Measurements from ENCODE around the gene OR8S1. TPM values are rescaled to one million over a fixed set of nuclear protein-coding genes. Genes with fewer than 3 reads are reported as not detected.

Gene OR8S1
- total RNA-seq, 4 donors from 2014 or later, result not detected

DNA sequence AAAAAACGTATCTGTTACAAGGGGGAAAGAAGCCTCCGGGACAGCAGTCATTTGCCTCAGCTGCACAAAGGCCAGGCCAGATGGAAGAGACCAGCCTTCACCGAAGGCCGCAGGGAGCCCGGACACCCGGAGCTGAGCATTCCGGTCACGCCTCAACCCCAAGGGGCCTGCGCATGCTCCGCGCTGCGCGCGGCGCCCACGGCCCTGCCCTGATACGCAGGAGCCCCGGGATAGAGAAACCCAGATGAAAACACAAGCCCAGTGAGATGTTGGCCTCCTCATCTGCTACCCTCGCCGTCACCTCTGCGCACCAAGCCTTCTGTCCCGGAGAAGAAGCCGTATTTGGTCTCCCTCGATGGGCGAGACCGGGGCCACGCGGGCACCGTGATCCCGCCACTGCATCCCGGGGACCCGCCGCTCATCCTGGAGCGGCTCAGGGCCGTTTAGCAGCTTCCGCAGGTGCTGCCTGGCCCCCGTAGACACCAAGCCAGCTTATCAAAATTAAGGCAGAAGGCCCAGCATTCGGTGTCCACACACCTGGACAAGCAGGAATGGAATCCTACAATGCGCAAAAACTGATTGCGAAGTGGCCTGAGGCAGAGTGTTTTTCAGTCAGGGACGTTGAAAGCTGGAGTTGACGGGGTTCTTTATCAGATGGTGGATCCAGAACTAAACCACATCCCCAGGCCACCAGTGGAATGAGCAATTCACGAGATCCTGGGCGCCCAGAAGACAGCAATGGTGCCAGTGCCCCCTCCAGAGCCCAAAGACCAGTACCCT is 2.6 kb downstream of the OR8S1 start:
- Histone ChIP-seq H3K36me3 (no peaks in the 10 kb centered on the region), H3K27me3 (peaks cover 3% of the 10 kb centered on the region), H3K27ac (no peak overlapping the region), H3K4me3 (no peak overlapping the region), H3K4me1 (no peaks in the 10 kb centered on the region), H3K9me3 (no peaks in the 10 kb centered on the region)
- intact Hi-C loops (cut with DNase I; ENCODE audit: low total_unique reads), result no loop called here
- TF ChIP-seq POLR2AphosphoS5 (IDR thresholded peaks at IDR 0.05) (no peak), POLR2A (IDR thresholded peaks at IDR 0.05) (no peak), EP300 (IDR thresholded peaks at IDR 0.05; ENCODE audit: low read depth) (no peak)
- TF ChIP-seq, protein P1, sequence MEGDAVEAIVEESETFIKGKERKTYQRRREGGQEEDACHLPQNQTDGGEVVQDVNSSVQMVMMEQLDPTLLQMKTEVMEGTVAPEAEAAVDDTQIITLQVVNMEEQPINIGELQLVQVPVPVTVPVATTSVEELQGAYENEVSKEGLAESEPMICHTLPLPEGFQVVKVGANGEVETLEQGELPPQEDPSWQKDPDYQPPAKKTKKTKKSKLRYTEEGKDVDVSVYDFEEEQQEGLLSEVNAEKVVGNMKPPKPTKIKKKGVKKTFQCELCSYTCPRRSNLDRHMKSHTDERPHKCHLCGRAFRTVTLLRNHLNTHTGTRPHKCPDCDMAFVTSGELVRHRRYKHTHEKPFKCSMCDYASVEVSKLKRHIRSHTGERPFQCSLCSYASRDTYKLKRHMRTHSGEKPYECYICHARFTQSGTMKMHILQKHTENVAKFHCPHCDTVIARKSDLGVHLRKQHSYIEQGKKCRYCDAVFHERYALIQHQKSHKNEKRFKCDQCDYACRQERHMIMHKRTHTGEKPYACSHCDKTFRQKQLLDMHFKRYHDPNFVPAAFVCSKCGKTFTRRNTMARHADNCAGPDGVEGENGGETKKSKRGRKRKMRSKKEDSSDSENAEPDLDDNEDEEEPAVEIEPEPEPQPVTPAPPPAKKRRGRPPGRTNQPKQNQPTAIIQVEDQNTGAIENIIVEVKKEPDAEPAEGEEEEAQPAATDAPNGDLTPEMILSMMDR (IDR thresholded peaks at IDR 0.05), result no peak
- 68 to 94% methylated on average over 5 to 44 of the region's 44 CpGs for WGBS, 2 donors (ENCODE audit: low coverage in 1 of 2)
- in situ Hi-C loops (cut with MboI; ENCODE audit: low pct_ligation_motif_present in 1 of 4, low pct_unique_long_range_greater_than_20kb in 1 of 4, low sequenced_read_pairs in 3 of 4), result no loop called here
- no peak for DNase-seq

DNA sequence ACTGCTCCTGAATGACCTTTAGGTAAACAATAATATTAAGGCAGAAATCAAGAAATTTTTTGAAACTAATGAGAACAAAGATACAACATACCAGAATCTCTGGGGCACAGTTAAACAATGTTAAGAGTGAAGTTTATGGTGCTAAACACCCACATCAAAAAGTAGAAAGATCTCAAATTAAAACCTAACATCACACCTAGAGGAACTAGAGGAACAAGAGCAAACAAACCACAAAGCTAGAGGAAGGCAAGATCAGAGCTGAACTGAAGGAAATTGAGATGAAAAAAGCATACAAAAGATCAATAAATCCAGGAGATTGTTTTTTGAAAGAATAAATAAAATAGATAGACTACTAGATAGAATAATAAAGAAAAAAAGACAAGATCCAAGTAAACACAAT is 7.2 kb downstream of the OR8S1 start:
- no peak overlapping the region for H3K4me3 ChIP-seq
- intact Hi-C loops (cut with DNase I; ENCODE audit: low total_unique reads), result no loop called here
- no peaks in the 10 kb centered on the region for H3K4me1 ChIP-seq
- TF ChIP-seq POLR2AphosphoS5 (IDR thresholded peaks at IDR 0.05), result no peak
- TF ChIP-seq POLR2A (IDR thresholded peaks at IDR 0.05), result no peak
- TF ChIP-seq, protein P1 (IDR thresholded peaks at IDR 0.05), result no peak
- no peak for TF ChIP-seq EP300 (IDR thresholded peaks at IDR 0.05; ENCODE audit: low read depth)
- no peak overlapping the region for H3K27ac ChIP-seq
- in situ Hi-C loops (cut with MboI; ENCODE audit: low pct_ligation_motif_present in 1 of 4, low pct_unique_long_range_greater_than_20kb in 1 of 4, low sequenced_read_pairs in 3 of 4), result no loop called here
- H3K27me3 ChIP-seq, result peaks cover 3% of the 10 kb centered on the region
- DNase-seq, result no peak
- no peaks in the 10 kb centered on the region for H3K36me3 ChIP-seq
- H3K9me3 ChIP-seq, result peaks cover 0 to 3% of the 10 kb centered on the region in 2 donors

DNA sequence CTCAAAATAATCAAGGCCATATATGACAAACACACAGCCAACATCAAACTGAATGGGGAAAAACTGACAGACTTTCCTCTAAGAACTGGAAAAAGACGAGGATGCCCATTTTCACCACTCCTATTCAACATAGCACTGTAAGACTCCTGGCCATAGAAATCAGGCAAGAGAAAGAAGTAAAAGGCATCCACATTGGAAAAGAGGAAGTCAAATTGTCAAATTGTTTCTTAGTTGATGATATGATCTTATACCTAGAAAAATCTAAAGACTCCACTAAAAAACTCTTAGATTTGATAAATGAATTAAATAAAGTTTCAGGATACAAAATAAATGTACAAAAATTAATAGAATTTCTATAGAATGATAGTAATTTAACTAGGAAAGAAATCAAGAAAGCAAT is 11.2 kb downstream of the OR8S1 start:
- WGBS, 2 donors (ENCODE audit: low coverage in 1 of 2), result 63 to 76% methylated on average over 1 of the region's 1 CpG

DNA sequence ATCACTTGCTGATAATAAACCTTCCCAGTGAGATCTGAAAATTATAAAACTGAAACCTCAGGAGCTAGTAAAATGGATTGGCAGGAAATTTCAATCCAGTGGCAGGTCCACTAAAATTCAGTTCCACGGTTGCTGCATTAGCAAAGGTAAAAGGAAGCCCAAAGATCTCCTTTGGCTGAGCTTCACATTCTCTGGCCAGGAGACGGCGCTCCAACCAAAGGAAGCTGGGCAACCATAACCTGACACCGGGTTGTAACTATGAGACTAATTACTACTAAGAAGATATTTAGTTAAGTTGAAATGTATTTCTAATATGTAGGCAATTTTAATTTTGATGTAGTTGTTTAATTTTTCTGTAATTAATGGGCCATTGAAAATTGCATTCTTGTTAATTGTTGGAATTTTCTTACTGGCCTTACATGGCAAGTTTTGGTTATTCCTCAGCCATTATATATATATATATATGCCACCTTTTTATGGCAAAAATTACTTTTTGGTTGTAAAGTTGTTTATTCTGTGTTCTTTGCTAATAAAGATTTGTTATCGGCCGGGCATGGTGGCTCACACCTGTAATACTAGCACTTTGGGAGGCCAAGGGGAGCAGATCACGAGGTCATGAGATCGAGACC is 17.0 kb downstream of the OR8S1 start:
- H3K27ac ChIP-seq, result no peak overlapping the region
- TF ChIP-seq POLR2A (IDR thresholded peaks at IDR 0.05) (no peak), POLR2AphosphoS5 (IDR thresholded peaks at IDR 0.05) (no peak), EP300 (IDR thresholded peaks at IDR 0.05; ENCODE audit: low read depth) (no peak)
- TF ChIP-seq, protein P1 (IDR thresholded peaks at IDR 0.05), result peak; percentile 19 to 55 (median 36)
- H3K4me3 ChIP-seq, result no peak overlapping the region
- no peaks in the 10 kb centered on the region for H3K27me3 ChIP-seq
- in situ Hi-C loops (cut with MboI; ENCODE audit: low pct_ligation_motif_present in 1 of 4, low pct_unique_long_range_greater_than_20kb in 1 of 4, low sequenced_read_pairs in 3 of 4) (no loop called here), intact Hi-C loops (cut with DNase I; ENCODE audit: low total_unique reads) (no loop called here)
- H3K36me3 ChIP-seq, result no peaks in the 10 kb centered on the region
- no peaks in the 10 kb centered on the region for H3K4me1 ChIP-seq
- no peaks in the 10 kb centered on the region for H3K9me3 ChIP-seq
- 17 to 50% methylated on average over 5 to 8 of the region's 8 CpGs for WGBS, 2 donors (ENCODE audit: low coverage in 1 of 2)
- peak; percentile 53 for DNase-seq

More for the DNA sequence above, 11.2 kb downstream of the OR8S1 start:
- H3K36me3 ChIP-seq, result no peaks in the 10 kb centered on the region
- no peak for DNase-seq
- in situ Hi-C loops (cut with MboI; ENCODE audit: low pct_ligation_motif_present in 1 of 4, low pct_unique_long_range_greater_than_20kb in 1 of 4, low sequenced_read_pairs in 3 of 4) (no loop called here), intact Hi-C loops (cut with DNase I; ENCODE audit: low total_unique reads) (no loop called here)
- no peak overlapping the region for H3K4me3 ChIP-seq
- TF ChIP-seq, protein P1 (IDR thresholded peaks at IDR 0.05), result no peak
- TF ChIP-seq EP300 (IDR thresholded peaks at IDR 0.05; ENCODE audit: low read depth), result no peak
- no peak for TF ChIP-seq POLR2AphosphoS5 (IDR thresholded peaks at IDR 0.05)
- no peak for TF ChIP-seq POLR2A (IDR thresholded peaks at IDR 0.05)
- peaks cover 0 to 3% of the 10 kb centered on the region in 2 donors for H3K9me3 ChIP-seq
- no peaks in the 10 kb centered on the region for H3K27me3 ChIP-seq
- no peaks in the 10 kb centered on the region for H3K4me1 ChIP-seq
- no peak overlapping the region for H3K27ac ChIP-seq

Measured in transverse colon (tissue), 4 donors.